Neural cell (in vitro differentiated cells): ENCODE results near the gene CDH8.

Experiments
- CTCF ChIP-seq: fragments of 450-650 bp; IDR thresholded peaks from 2 replicates; pipeline ENCODE4 v1.5.1; 2014; ENCODE audit warnings: antibody characterized with exemption, mild to moderate bottlenecking, moderate library complexity; ENCODE audit not compliant: poor library complexity, severe bottlenecking
- EP300 ChIP-seq: fragments of 450-650 bp; conservative IDR thresholded peaks from 2 replicates; pipeline ENCODE4 v1.6.1; 2014; ENCODE audit warnings: antibody characterized with exemption, mild to moderate bottlenecking, moderate library complexity; ENCODE audit not compliant: poor library complexity, severe bottlenecking
- EZH2 ChIP-seq: fragments of 200-600, 300-800 bp; shearing (Covaris generic), sonication (generic); IDR thresholded peaks from 2 replicates; pipeline ENCODE4 v1.6.1; 2014; ENCODE audit warnings: antibody characterized with exemption, low read length, borderline replicate concordance, mild to moderate bottlenecking; ENCODE audit not compliant: insufficient read depth, poor library complexity, severe bottlenecking
- MXI1 ChIP-seq: fragments of 450-650 bp; conservative IDR thresholded peaks from 2 replicates; pipeline ENCODE4 v1.6.1; 2014; ENCODE audit warnings: antibody characterized with exemption, mild to moderate bottlenecking; ENCODE audit not compliant: poor library complexity, severe bottlenecking
- POLR2AphosphoS5 ChIP-seq: IDR thresholded peaks from 2 replicates; pipeline ENCODE4 v1.6.1; 2012
- RAD21 ChIP-seq: fragments of 450-650 bp; conservative IDR thresholded peaks from 2 replicates; pipeline ENCODE4 v1.6.1; 2014; ENCODE audit warnings: antibody characterized with exemption, mild to moderate bottlenecking, moderate library complexity
- REST ChIP-seq: IDR thresholded peaks from 2 replicates; pipeline ENCODE4 v1.6.1; 2012; ENCODE audit warnings: borderline replicate concordance
- SMC3 ChIP-seq: fragments of 450-650 bp; conservative IDR thresholded peaks from 2 replicates; pipeline ENCODE4 v1.6.1; 2014; ENCODE audit warnings: antibody characterized with exemption, mild to moderate bottlenecking, moderate library complexity; ENCODE audit not compliant: poor library complexity
- TAF1 ChIP-seq: IDR thresholded peaks from 2 replicates; pipeline ENCODE4 v1.6.1; 2012; ENCODE audit warnings: low read depth

- TF ChIP-seq EZH2, result no peak
- no peak for TF ChIP-seq CTCF
- no peak for TF ChIP-seq RAD21
- TF ChIP-seq POLR2AphosphoS5, result peak; percentile 75
- TF ChIP-seq SMC3, result no peak
- no peak for TF ChIP-seq TAF1
- peak; percentile 72 for TF ChIP-seq EP300
- peak; percentile 24 for TF ChIP-seq REST
- TF ChIP-seq MXI1, result no peak
Measured at GRCh38 chr16:61885343-61885742, 150.9 kb downstream of the CDH8 start.
